Caco-2 (cell line): ENCODE results near the gene LOXL1. TPM values are rescaled to one million over a fixed set of nuclear protein-coding genes. Genes with fewer than 3 reads are reported as not detected.

Experiments
- BruUV-seq: library from RNA; stranded (reverse); fragments of 400-500 nt; replicated peaks from 2 replicates; lab custom pipeline; 2021; lab: Mats Ljungman, UMichigan
- CTCF ChIA-PET: fragments of 300-600 bp; sonication (Branson Sonifier 250); formaldehyde crosslinking; loops from one replicate; lab custom pipeline; 2022; ENCODE audit warnings: antibody characterized with exemption; lab: Charles Lee
- POLR2A ChIA-PET: fragments of 300-600 bp; sonication (Branson Sonifier 250); formaldehyde crosslinking; loops from one replicate; lab custom pipeline; 2022; ENCODE audit warnings: antibody characterized with exemption; lab: Charles Lee
- DNase-seq, 2 experiments: peaks; one replicate each; pipeline versions ENCODE4 v3.0.0 to v3.0.0-alpha.2; 2020 to 2022
- H3K27me3 ChIP-seq: replicated peaks from 2 replicates; pipeline ENCODE4 v1.6.0; 2011; ENCODE audit warnings: low read length; ENCODE audit not compliant: control insufficient read depth, insufficient read depth
- H3K36me3 ChIP-seq: 2 replicates; pipeline ENCODE4 v1.5.1; 2011; ENCODE audit warnings: low read length; ENCODE audit not compliant: control insufficient read depth, insufficient read depth
- H3K4me1 ChIP-seq: fragments of 250-450 bp; sonication (Bioruptor Pico); 2 replicates; pipeline ENCODE4 v1.5.1; 2020; ENCODE audit warnings: mild to moderate bottlenecking
- H3K4me3 ChIP-seq: 2 replicates; pipeline ENCODE4 v1.5.1; 2011; ENCODE audit warnings: low read depth, mild to moderate bottlenecking, control low read depth, low read length
- H3K9me3 ChIP-seq: fragments of 250-450 bp; sonication (Bioruptor Pico); 2 replicates; pipeline ENCODE4 v1.5.1; 2020; ENCODE audit warnings: mild to moderate bottlenecking, moderate library complexity
- H3K27ac Mint-ChIP-seq: one replicate; pipeline ENCODE4 v1.8.0; 2022; ENCODE audit warnings: mixed read lengths; ENCODE audit not compliant: unreplicated experiment
- H3K27me3 Mint-ChIP-seq: one replicate; pipeline ENCODE4 v1.8.0; 2022; ENCODE audit warnings: mixed read lengths; ENCODE audit not compliant: insufficient read depth, unreplicated experiment
- H3K36me3 Mint-ChIP-seq: one replicate; pipeline ENCODE4 v1.8.0; 2022; ENCODE audit warnings: mild to moderate bottlenecking, mixed read lengths; ENCODE audit not compliant: insufficient read depth, unreplicated experiment
- H3K4me1 Mint-ChIP-seq: one replicate; pipeline ENCODE4 v1.8.0; 2022; ENCODE audit warnings: low read depth, mixed read lengths; ENCODE audit not compliant: unreplicated experiment
- H3K4me3 Mint-ChIP-seq: one replicate; pipeline ENCODE4 v1.8.0; 2022; ENCODE audit warnings: mild to moderate bottlenecking, moderate library complexity, mixed read lengths; ENCODE audit not compliant: unreplicated experiment
- H3K9me3 Mint-ChIP-seq: one replicate; pipeline ENCODE4 v1.8.0; 2022; ENCODE audit warnings: mixed read lengths; ENCODE audit not compliant: unreplicated experiment
- intact Hi-C: fragments of 100-400 bp; cut with micrococcal nuclease; formaldehyde crosslinking; loops from one replicate; pipeline ENCODE4 v1.10.0; 2022; ENCODE audit not compliant: unreplicated experiment
- total RNA-seq: library from RNA; stranded (reverse); gene quantifications from 2 replicates; pipeline ENCODE4 v1.2.3, GENCODE V29; 2022
- TF ChIP-seq, protein P1 (sequence below), 2 experiments: fragments of 200-600 bp in 1 of 2; IDR thresholded peaks; 1 replicate in 1 of 2; 2 replicates in 1 of 2; pipeline versions ENCODE4 v1.5.1 to v1.8.0; 2011 to 2022; ENCODE audit warnings: antibody characterized with exemption in 1 of 2, control low read depth in 1 of 2, inconsistent platforms in 1 of 2, low read depth in 1 of 2, low read length in 1 of 2, mild to moderate bottlenecking in 1 of 2, moderate library complexity in 1 of 2; ENCODE audit not compliant: insufficient read depth in 1 of 2, severe bottlenecking in 1 of 2, unreplicated experiment in 1 of 2

Gene LOXL1
- total RNA-seq, 1 experiment from 2014 or later: 3.7 TPM

DNA sequence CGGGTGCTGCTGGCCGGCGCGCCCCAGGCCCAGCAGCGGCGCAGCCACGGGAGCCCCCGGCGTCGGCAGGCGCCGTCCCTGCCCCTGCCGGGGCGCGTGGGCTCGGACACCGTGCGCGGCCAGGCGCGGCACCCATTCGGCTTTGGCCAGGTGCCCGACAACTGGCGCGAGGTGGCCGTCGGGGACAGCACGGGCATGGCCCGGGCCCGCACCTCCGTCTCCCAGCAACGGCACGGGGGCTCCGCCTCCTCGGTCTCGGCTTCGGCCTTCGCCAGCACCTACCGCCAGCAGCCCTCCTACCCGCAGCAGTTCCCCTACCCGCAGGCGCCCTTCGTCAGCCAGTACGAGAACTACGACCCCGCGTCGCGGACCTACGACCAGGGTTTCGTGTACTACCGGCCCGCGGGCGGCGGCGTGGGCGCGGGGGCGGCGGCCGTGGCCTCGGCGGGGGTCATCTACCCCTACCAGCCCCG is 777 bp downstream of the LOXL1 start:
- no peaks in the 10 kb centered on the region for H3K36me3 ChIP-seq
- H3K4me3 ChIP-seq: peak overlapping the region; percentile 55
- peaks cover 6% of the 10 kb centered on the region for H3K4me1 ChIP-seq
- no peaks in the 10 kb centered on the region for H3K9me3 ChIP-seq
- peak; percentile 53 to 55 for DNase-seq
- BruUV-seq: no TSS peak
- H3K27me3 ChIP-seq: no peaks in the 10 kb centered on the region
- no peak overlapping the region for H3K27ac Mint-ChIP-seq
- peak overlapping the region; percentile 73 for H3K4me3 Mint-ChIP-seq
- no peaks in the 10 kb centered on the region for H3K4me1 Mint-ChIP-seq
- no peaks in the 10 kb centered on the region for H3K9me3 Mint-ChIP-seq
- intact Hi-C loops: no loop called here
- POLR2A ChIA-PET: no interaction called here
- TF ChIP-seq, protein P1, sequence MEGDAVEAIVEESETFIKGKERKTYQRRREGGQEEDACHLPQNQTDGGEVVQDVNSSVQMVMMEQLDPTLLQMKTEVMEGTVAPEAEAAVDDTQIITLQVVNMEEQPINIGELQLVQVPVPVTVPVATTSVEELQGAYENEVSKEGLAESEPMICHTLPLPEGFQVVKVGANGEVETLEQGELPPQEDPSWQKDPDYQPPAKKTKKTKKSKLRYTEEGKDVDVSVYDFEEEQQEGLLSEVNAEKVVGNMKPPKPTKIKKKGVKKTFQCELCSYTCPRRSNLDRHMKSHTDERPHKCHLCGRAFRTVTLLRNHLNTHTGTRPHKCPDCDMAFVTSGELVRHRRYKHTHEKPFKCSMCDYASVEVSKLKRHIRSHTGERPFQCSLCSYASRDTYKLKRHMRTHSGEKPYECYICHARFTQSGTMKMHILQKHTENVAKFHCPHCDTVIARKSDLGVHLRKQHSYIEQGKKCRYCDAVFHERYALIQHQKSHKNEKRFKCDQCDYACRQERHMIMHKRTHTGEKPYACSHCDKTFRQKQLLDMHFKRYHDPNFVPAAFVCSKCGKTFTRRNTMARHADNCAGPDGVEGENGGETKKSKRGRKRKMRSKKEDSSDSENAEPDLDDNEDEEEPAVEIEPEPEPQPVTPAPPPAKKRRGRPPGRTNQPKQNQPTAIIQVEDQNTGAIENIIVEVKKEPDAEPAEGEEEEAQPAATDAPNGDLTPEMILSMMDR (IDR thresholded peaks at IDR 0.05; ENCODE audit: insufficient read depth in 1 of 2, low read depth in 1 of 2, low read length in 1 of 2, severe bottlenecking in 1 of 2, unreplicated experiment in 1 of 2): no peak
- peaks cover 10% of the 10 kb centered on the region for H3K27me3 Mint-ChIP-seq
- H3K36me3 Mint-ChIP-seq: no peaks in the 10 kb centered on the region
- CTCF ChIA-PET: interaction anchor here (0.8 to 2.6 kb wide), 8 partner anchors 8 to 53 kb away, joined by 3 to 14 read pairs (median 6); partner anchors contain the start of gene TBC1D21

DNA sequence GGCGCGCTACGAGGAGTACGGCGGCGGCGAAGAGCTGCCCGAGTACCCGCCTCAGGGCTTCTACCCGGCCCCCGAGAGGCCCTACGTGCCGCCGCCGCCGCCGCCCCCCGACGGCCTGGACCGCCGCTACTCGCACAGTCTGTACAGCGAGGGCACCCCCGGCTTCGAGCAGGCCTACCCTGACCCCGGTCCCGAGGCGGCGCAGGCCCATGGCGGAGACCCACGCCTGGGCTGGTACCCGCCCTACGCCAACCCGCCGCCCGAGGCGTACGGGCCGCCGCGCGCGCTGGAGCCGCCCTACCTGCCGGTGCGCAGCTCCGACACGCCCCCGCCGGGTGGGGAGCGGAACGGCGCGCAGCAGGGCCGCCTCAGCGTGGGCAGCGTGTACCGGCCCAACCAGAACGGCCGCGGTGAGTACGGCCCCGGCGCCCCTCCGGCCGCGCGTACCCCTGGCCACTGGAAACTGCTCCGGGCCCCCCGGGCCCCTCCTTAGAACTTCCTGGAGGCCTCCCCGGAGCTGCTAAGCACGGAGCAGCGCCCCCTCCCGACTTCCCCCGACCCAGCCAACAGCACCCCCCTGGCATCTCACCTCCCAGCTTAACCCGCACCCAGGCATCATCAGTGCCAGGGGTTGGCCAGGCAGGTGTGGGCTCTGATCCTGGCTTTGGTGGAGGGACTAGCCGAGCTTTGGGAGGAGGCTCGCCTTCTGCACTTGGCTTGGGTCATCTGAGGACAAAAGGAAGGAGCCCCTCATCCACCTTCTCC is 1.4 kb downstream of the LOXL1 start:
- H3K27ac Mint-ChIP-seq: peak overlapping the region; percentile 73
- peaks cover 10% of the 10 kb centered on the region for H3K27me3 Mint-ChIP-seq
- POLR2A ChIA-PET: no interaction called here
- H3K4me3 ChIP-seq: peak overlapping the region; percentile 55
- peak overlapping the region; percentile 73 for H3K4me3 Mint-ChIP-seq
- H3K27me3 ChIP-seq: no peaks in the 10 kb centered on the region
- H3K36me3 Mint-ChIP-seq: no peaks in the 10 kb centered on the region
- peaks cover 6% of the 10 kb centered on the region for H3K4me1 ChIP-seq
- H3K9me3 ChIP-seq: no peaks in the 10 kb centered on the region
- DNase-seq: peak; percentile 53 to 82
- H3K36me3 ChIP-seq: no peaks in the 10 kb centered on the region
- intact Hi-C loops: no loop called here
- TF ChIP-seq, protein P1 (IDR thresholded peaks at IDR 0.05; ENCODE audit: insufficient read depth in 1 of 2, low read depth in 1 of 2, low read length in 1 of 2, severe bottlenecking in 1 of 2, unreplicated experiment in 1 of 2): peak; percentile 46 to 58
- BruUV-seq: no TSS peak
- no peaks in the 10 kb centered on the region for H3K9me3 Mint-ChIP-seq
- CTCF ChIA-PET: interaction anchor here (0.8 to 2.6 kb wide), 9 partner anchors 9 to 54 kb away, joined by 3 to 14 read pairs (median 5); partner anchors contain the start of gene TBC1D21
- H3K4me1 Mint-ChIP-seq: no peaks in the 10 kb centered on the region

DNA sequence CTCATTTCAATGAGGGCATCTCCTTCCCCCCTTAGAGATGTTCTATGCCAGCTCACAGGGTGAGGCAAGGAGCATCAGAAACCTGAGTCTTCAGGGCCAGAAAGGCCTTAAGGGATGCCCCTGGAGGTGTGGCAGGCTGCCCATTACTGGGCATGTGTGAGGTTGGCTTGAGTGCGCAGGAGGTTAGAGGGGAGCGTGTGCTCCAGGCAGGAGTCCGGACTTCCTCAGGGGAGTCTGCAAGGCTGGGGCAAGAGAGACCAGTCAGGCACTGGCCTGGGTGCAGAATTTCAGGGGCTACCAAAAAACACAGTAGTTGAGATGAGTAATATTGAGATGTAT is 1.9 kb downstream of the LOXL1 start:
- TF ChIP-seq, protein P1 (IDR thresholded peaks at IDR 0.05; ENCODE audit: insufficient read depth in 1 of 2, low read depth in 1 of 2, low read length in 1 of 2, severe bottlenecking in 1 of 2, unreplicated experiment in 1 of 2): no peak
- no peak for DNase-seq
- Mint-ChIP-seq H3K36me3 (no peaks in the 10 kb centered on the region), H3K9me3 (no peaks in the 10 kb centered on the region), H3K27me3 (peaks cover 10% of the 10 kb centered on the region), H3K4me3 (peak overlapping the region; percentile 73), H3K27ac (peak overlapping the region; percentile 73), H3K4me1 (no peaks in the 10 kb centered on the region)
- intact Hi-C loops: no loop called here
- H3K9me3 ChIP-seq: no peaks in the 10 kb centered on the region
- no peaks in the 10 kb centered on the region for H3K27me3 ChIP-seq
- H3K4me1 ChIP-seq: peaks cover 6% of the 10 kb centered on the region
- H3K4me3 ChIP-seq: peak overlapping the region; percentile 55
- no peaks in the 10 kb centered on the region for H3K36me3 ChIP-seq
- CTCF ChIA-PET: interaction anchor here (1.0 to 2.6 kb wide), 6 partner anchors 8 to 54 kb away, joined by 3 to 14 read pairs (median 8); partner anchors contain the start of gene TBC1D21
- POLR2A ChIA-PET: no interaction called here
- no TSS peak for BruUV-seq
